ENCODE results near the gene ERGIC1. TPM values are rescaled to one million over a fixed set of nuclear protein-coding genes. Genes with fewer than 3 reads are reported as not detected.

Gene ERGIC1
- total RNA-seq, 1 donor from 2014 or later, result 79.4 TPM

DNA sequence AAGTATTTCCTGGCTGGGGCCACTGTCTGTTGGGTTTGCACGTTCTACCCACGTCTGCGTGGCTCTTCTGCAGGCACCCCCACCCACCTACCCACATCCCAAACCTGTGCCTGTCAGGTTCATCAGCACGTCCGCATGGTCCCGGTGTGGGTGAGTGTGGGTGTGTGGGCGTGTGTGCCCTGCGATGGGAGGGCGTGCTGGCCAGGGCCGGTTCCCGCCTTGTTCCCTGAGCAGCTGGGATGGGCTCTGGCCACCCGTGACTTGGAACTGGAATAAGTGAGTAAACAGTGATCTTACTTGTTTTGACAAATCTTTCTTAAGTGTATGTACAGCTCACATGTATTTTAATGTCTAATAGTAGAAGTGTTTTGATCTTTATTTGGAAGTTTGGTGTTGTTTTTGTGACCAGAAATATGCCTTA, 20.4 kb downstream of the ERGIC1 start:
- DNase-seq, result peak; percentile 51
- Histone ChIP-seq H3K27me3 (ENCODE audit: low read depth) (no peaks in the 10 kb centered on the region), H3K36me3 (no peaks in the 10 kb centered on the region), H3K4me3 (no peak overlapping the region), H3K9me3 (replicated peaks) (no peaks in the 10 kb centered on the region), H3K4me1 (peaks cover 87% of the 10 kb centered on the region), H3K27ac (replicated peaks) (peak overlapping the region; percentile 96)
- TF ChIP-seq, protein P1, sequence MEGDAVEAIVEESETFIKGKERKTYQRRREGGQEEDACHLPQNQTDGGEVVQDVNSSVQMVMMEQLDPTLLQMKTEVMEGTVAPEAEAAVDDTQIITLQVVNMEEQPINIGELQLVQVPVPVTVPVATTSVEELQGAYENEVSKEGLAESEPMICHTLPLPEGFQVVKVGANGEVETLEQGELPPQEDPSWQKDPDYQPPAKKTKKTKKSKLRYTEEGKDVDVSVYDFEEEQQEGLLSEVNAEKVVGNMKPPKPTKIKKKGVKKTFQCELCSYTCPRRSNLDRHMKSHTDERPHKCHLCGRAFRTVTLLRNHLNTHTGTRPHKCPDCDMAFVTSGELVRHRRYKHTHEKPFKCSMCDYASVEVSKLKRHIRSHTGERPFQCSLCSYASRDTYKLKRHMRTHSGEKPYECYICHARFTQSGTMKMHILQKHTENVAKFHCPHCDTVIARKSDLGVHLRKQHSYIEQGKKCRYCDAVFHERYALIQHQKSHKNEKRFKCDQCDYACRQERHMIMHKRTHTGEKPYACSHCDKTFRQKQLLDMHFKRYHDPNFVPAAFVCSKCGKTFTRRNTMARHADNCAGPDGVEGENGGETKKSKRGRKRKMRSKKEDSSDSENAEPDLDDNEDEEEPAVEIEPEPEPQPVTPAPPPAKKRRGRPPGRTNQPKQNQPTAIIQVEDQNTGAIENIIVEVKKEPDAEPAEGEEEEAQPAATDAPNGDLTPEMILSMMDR (IDR thresholded peaks at IDR 0.05; ENCODE audit: borderline replicate concordance), result no peak
- intact Hi-C loops (cut with micrococcal nuclease), result loop anchor here (10.0 kb wide), 1 partner anchor 50 kb away; no protein-coding TSS in a partner anchor

DNA sequence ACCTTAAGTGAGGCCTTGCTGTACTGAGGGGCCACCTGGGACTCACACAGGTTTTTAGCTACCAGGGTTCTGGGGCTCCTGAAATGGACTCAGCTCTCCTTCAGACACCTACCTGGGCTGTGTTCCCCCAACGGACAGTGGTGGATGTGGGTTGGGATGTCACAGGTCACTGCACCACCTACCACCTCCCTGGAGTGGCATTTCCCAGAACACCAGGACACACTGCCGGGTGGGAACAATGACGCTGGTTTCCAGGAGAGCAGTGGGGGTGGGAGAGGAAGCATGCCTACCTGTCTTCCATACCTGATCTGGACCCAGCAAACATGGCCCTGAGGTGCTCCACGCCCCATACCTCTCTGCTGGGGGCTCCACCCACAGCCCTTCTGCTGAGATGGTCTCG, 20.9 kb downstream of the ERGIC1 start:
- no peak overlapping the region for H3K4me3 ChIP-seq
- peaks cover 87% of the 10 kb centered on the region for H3K4me1 ChIP-seq
- DNase-seq, result no peak
- H3K27ac ChIP-seq (replicated peaks), result peak overlapping the region; percentile 96
- intact Hi-C loops (cut with micrococcal nuclease), result loop anchor here (10.0 kb wide), 1 partner anchor 50 kb away; no protein-coding TSS in a partner anchor
- no peaks in the 10 kb centered on the region for H3K36me3 ChIP-seq
- H3K27me3 ChIP-seq (ENCODE audit: low read depth), result no peaks in the 10 kb centered on the region
- TF ChIP-seq, protein P1 (IDR thresholded peaks at IDR 0.05; ENCODE audit: borderline replicate concordance), result no peak
- H3K9me3 ChIP-seq (replicated peaks), result no peaks in the 10 kb centered on the region

DNA sequence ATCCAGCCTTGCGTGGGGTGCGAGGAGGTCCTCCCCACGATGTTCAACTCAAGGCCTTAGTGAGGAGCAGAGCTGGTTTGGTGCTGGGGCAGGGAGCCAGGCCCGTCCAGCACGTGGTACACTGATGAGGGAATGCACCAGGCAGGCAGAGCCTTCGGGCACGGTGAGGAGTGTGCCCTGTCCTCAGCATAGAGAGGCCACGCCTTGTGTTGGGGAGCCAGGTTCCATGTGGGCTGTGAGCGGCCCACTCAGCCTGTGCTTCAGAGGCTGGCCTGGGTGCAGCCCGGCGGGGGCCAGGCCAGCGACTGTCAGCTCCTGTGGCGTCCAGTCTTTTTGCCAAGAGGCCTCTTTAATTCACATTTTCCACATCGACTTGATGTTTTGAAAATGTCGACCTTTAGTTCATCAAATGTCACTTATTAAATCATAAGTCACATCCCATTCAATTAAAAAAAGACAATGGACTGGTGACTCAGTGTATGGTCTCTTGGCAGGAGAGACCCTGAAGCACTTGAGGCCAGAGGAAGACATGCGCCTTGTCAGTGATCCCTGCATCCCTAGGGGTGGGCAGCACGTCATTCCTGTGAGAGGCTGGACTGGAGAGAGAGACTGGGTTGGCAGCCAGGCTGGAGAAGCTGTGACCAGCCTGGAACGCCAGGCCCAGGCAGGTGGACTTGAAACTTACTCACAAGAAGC, 21.7 kb downstream of the ERGIC1 start:
- peaks cover 89% of the 10 kb centered on the region for H3K4me1 ChIP-seq
- H3K27me3 ChIP-seq (ENCODE audit: low read depth), result no peaks in the 10 kb centered on the region
- no peak overlapping the region for H3K4me3 ChIP-seq
- intact Hi-C loops (cut with micrococcal nuclease), result loop anchor here (10.0 kb wide), 1 partner anchor 49 kb away; no protein-coding TSS in a partner anchor
- H3K36me3 ChIP-seq, result no peaks in the 10 kb centered on the region
- peak; percentile 61 for DNase-seq
- H3K9me3 ChIP-seq (replicated peaks), result no peaks in the 10 kb centered on the region
- TF ChIP-seq, protein P1 (IDR thresholded peaks at IDR 0.05; ENCODE audit: borderline replicate concordance), result no peak
- H3K27ac ChIP-seq (replicated peaks), result peak overlapping the region; percentile 96

DNA sequence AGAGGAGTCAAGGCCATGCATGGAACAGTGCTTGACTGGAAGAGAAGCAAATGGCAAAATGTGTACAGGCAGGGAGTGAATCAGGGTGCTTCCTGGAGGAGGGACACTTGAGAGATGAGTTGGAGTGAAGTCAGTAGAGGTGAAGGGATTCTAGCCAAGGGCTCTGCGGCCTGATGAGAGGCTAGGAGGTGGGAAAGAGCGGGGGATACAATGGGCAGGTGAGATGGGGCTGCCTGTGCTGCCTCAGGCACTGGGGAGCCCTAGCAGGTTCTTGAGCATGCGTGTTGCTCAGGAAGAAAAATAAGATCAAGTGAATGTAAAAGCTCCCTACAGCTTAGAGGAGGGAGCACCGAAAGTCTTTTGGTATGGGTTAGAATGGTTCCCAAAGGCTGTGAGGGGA, 22.3 kb downstream of the ERGIC1 start:
- peaks cover 95% of the 10 kb centered on the region for H3K4me1 ChIP-seq
- H3K9me3 ChIP-seq (replicated peaks), result no peaks in the 10 kb centered on the region
- H3K27me3 ChIP-seq (ENCODE audit: low read depth), result no peaks in the 10 kb centered on the region
- H3K27ac ChIP-seq (replicated peaks), result peak overlapping the region; percentile 96
- H3K36me3 ChIP-seq, result no peaks in the 10 kb centered on the region
- TF ChIP-seq, protein P1 (IDR thresholded peaks at IDR 0.05; ENCODE audit: borderline replicate concordance), result no peak
- intact Hi-C loops (cut with micrococcal nuclease), result loop anchor here (10.0 kb wide), 1 partner anchor 48 kb away; no protein-coding TSS in a partner anchor
- DNase-seq, result no peak
- H3K4me3 ChIP-seq, result no peak overlapping the region

DNA sequence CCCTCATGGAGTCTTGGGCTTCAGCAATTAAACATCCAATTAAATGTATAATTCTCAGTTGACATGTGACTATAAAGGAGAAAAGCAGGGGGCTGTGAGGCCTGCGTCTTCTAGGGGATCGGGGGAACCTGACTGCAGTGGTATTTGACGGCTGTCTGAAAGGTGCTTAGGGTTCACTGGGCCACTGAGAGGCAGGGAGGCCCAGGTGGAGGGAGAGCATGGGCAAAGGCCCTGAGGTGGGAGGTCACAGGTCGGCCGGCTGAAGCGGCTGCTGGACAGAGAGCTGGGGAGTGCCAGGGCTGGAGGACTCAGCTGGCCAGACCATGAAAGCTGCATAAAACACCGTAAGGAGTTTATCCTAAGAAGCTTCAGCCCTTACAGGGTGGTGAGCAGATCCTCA, 23.9 kb downstream of the ERGIC1 start:
- no peak for DNase-seq
- no peaks in the 10 kb centered on the region for H3K36me3 ChIP-seq
- intact Hi-C loops (cut with micrococcal nuclease), result loop anchor here (10.0 kb wide), 1 partner anchor 47 kb away; no protein-coding TSS in a partner anchor
- H3K27ac ChIP-seq (replicated peaks), result peak overlapping the region; percentile 96
- TF ChIP-seq, protein P1 (IDR thresholded peaks at IDR 0.05; ENCODE audit: borderline replicate concordance), result no peak
- H3K27me3 ChIP-seq (ENCODE audit: low read depth), result no peaks in the 10 kb centered on the region
- H3K9me3 ChIP-seq (replicated peaks), result no peaks in the 10 kb centered on the region
- H3K4me3 ChIP-seq, result no peak overlapping the region
- peaks cover 100% of the 10 kb centered on the region for H3K4me1 ChIP-seq

All from left ventricle myocardium inferior (tissue), 1 donor.